ENCODE results near the gene PPP1R13L.
"Not testable (repeated sequence)": the region's sequence is repeated elsewhere in the genome, so short reads cannot be mapped to it uniquely, and the experiment has no call there.

Gene PPP1R13L

DNA sequence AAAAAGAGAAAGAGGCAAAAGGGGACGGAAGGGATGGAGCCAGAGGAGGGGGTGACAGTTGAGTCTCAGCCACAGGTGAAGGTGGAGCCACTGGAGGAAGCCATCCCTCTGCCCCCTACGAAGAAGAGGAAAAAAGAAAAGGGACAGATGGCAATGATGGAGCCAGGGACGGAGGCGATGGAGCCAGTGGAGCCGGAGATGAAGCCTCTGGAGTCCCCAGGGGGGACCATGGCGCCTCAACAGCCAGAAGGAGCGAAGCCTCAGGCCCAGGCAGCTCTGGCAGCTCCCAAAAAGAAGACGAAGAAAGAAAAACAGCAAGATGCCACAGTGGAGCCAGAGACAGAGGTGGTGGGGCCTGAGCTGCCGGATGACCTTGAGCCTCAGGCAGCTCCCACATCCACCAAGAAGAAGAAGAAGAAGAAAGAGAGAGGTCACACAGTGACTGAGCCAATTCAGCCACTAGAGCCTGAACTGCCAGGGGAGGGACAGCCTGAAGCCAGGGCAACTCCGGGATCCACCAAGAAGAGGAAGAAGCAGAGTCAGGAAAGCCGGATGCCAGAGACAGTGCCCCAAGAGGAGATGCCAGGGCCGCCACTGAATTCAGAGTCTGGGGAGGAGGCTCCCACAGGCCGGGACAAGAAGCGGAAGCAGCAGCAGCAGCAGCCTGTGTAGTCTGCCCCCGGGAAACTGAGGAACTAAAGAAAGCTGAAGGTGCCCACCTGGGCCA lies 4.1 kb upstream of the PPP1R13L start:
- no peak overlapping the region for H3K4me2 ChIP-seq (ENCODE audit: low read length)
- H3K4me1 ChIP-seq (ENCODE audit: low read length), result peaks cover 17% of the 10 kb centered on the region
- no peak overlapping the region for H3K9ac ChIP-seq (ENCODE audit: low read length)
- no peak overlapping the region for H3K27ac ChIP-seq (ENCODE audit: low read length)
- peaks cover 14% of the 10 kb centered on the region for H3K36me3 ChIP-seq (replicated peaks; ENCODE audit: low read depth, low read length)
- H4K20me1 ChIP-seq (ENCODE audit: insufficient read depth, low read length), result no peaks in the 10 kb centered on the region
- no peak for TF ChIP-seq EZH2phosphoT487 (IDR thresholded peaks at IDR 0.05; ENCODE audit: low read depth)
- TF ChIP-seq CTCF (IDR thresholded peaks at IDR 0.05; ENCODE audit: low read depth, low read length), result no peak
- H2AFZ ChIP-seq (ENCODE audit: low read depth, low read length), result no peak overlapping the region
- peaks cover 8% of the 10 kb centered on the region for H3K27me3 ChIP-seq (ENCODE audit: low read depth, low read length)
- no peak overlapping the region for H3K4me3 ChIP-seq (ENCODE audit: low read length)
- H3K9me3 ChIP-seq (ENCODE audit: insufficient read depth, low read length), result no peaks in the 10 kb centered on the region
- H3K79me2 ChIP-seq (ENCODE audit: low read length), result peaks cover 28% of the 10 kb centered on the region

GRCh38 chr19:45408121-45408520 lies 3.3 kb upstream of the PPP1R13L start:
- H2AFZ ChIP-seq (ENCODE audit: low read depth, low read length), result no peak overlapping the region
- H3K9ac ChIP-seq (ENCODE audit: low read length), result no peak overlapping the region
- H3K27me3 ChIP-seq (ENCODE audit: low read depth, low read length), result peaks cover 17% of the 10 kb centered on the region
- H3K4me3 ChIP-seq (ENCODE audit: low read length), result no peak overlapping the region
- no peak for TF ChIP-seq EZH2phosphoT487 (IDR thresholded peaks at IDR 0.05; ENCODE audit: low read depth)
- TF ChIP-seq CTCF (IDR thresholded peaks at IDR 0.05; ENCODE audit: low read depth, low read length), result no peak
- H4K20me1 ChIP-seq (ENCODE audit: insufficient read depth, low read length), result no peaks in the 10 kb centered on the region
- peaks cover 28% of the 10 kb centered on the region for H3K79me2 ChIP-seq (ENCODE audit: low read length)
- peaks cover 24% of the 10 kb centered on the region for H3K4me1 ChIP-seq (ENCODE audit: low read length)
- no peak overlapping the region for H3K4me2 ChIP-seq (ENCODE audit: low read length)
- no peaks in the 10 kb centered on the region for H3K9me3 ChIP-seq (ENCODE audit: insufficient read depth, low read length)
- no peak overlapping the region for H3K27ac ChIP-seq (ENCODE audit: low read length)
- peaks cover 13% of the 10 kb centered on the region for H3K36me3 ChIP-seq (replicated peaks; ENCODE audit: low read depth, low read length)

GRCh38 chr19:45407585-45407984 lies 2.7 kb upstream of the PPP1R13L start:
- Histone ChIP-seq H3K4me3 (ENCODE audit: low read length) (peak overlapping the region; percentile 80), H3K4me2 (ENCODE audit: low read length) (peak overlapping the region; percentile 92), H3K79me2 (ENCODE audit: low read length) (peaks cover 28% of the 10 kb centered on the region), H3K4me1 (ENCODE audit: low read length) (peaks cover 29% of the 10 kb centered on the region), H3K27me3 (ENCODE audit: low read depth, low read length) (peaks cover 22% of the 10 kb centered on the region), H3K9ac (ENCODE audit: low read length) (peak overlapping the region; percentile 88)
- not testable (repeated sequence) for H2AFZ ChIP-seq (ENCODE audit: low read depth, low read length); H3K36me3 ChIP-seq (replicated peaks; ENCODE audit: low read depth, low read length); H3K9me3 ChIP-seq (ENCODE audit: insufficient read depth, low read length); H3K27ac ChIP-seq (ENCODE audit: low read length); H4K20me1 ChIP-seq (ENCODE audit: insufficient read depth, low read length)

- Histone ChIP-seq H3K27me3 (ENCODE audit: low read depth, low read length) (peaks cover 22% of the 10 kb centered on the region), H3K9ac (ENCODE audit: low read length) (peak overlapping the region; percentile 88), H3K4me1 (ENCODE audit: low read length) (peaks cover 31% of the 10 kb centered on the region), H3K27ac (ENCODE audit: low read length) (peak overlapping the region; percentile 74; the same call in 1 of the 2 replicates), H3K79me2 (ENCODE audit: low read length) (peaks cover 28% of the 10 kb centered on the region), H3K4me3 (ENCODE audit: low read length) (peak overlapping the region; percentile 80), H3K9me3 (ENCODE audit: insufficient read depth, low read length) (no peaks in the 10 kb centered on the region), H3K36me3 (replicated peaks; ENCODE audit: low read depth, low read length) (peaks cover 9% of the 10 kb centered on the region), H4K20me1 (ENCODE audit: insufficient read depth, low read length) (no peaks in the 10 kb centered on the region), H2AFZ (ENCODE audit: low read depth, low read length) (no peak overlapping the region), H3K4me2 (ENCODE audit: low read length) (peak overlapping the region; percentile 92)
- no peak for TF ChIP-seq CTCF (IDR thresholded peaks at IDR 0.05; ENCODE audit: low read depth, low read length)
- no peak for TF ChIP-seq EZH2phosphoT487 (IDR thresholded peaks at IDR 0.05; ENCODE audit: low read depth)
These were observed 2.2 kb upstream of the PPP1R13L start for GRCh38 chr19:45407091-45407375.
